Endothelial cell (in vitro differentiated cells): ENCODE results near the gene CIDEB. TPM values are rescaled to one million over a fixed set of nuclear protein-coding genes. Genes with fewer than 3 reads are reported as not detected.

Source experiments
- DNase-seq: peaks from one replicate; pipeline ENCODE4 v3.0.0; 2021; ENCODE audit warnings: low spot score
- H3K27ac Mint-ChIP-seq: one replicate; pipeline ENCODE4 v1.8.0; 2021; ENCODE audit warnings: mixed read lengths, inconsistent platforms; ENCODE audit not compliant: unreplicated experiment
- H3K27me3 Mint-ChIP-seq: one replicate; pipeline ENCODE4 v1.8.0; 2021; ENCODE audit warnings: mild to moderate bottlenecking, moderate library complexity, mixed read lengths, inconsistent platforms; ENCODE audit not compliant: unreplicated experiment
- H3K36me3 Mint-ChIP-seq: one replicate; pipeline ENCODE4 v1.8.0; 2021; ENCODE audit warnings: mild to moderate bottlenecking, low read depth, mixed read lengths, inconsistent platforms; ENCODE audit not compliant: unreplicated experiment
- H3K4me1 Mint-ChIP-seq: one replicate; pipeline ENCODE4 v1.8.0; 2021; ENCODE audit warnings: mild to moderate bottlenecking, mixed read lengths, inconsistent platforms; ENCODE audit not compliant: unreplicated experiment
- H3K4me3 Mint-ChIP-seq: one replicate; pipeline ENCODE4 v1.8.0; 2021; ENCODE audit warnings: mild to moderate bottlenecking, mixed read lengths, inconsistent platforms; ENCODE audit not compliant: unreplicated experiment
- H3K9me3 Mint-ChIP-seq: one replicate; pipeline ENCODE4 v1.8.0; 2021; ENCODE audit warnings: mixed read lengths, inconsistent platforms; ENCODE audit not compliant: unreplicated experiment
- total RNA-seq: library from RNA; stranded (reverse); fragmentation: NEBNext Ultra II Directional; extraction: Animal tissue kit (Norgen Biotek cat#: 25700); gene quantifications from one replicate; pipeline ENCODE4 v1.2.1, GENCODE V29; 2021; ENCODE audit not compliant: unreplicated experiment
- TF ChIP-seq, protein P1 (sequence below): fragments of 200-600 bp; sonication (generic); IDR thresholded peaks from one replicate; pipeline ENCODE4 v1.5.0; 2021; ENCODE audit warnings: antibody characterized with exemption; ENCODE audit not compliant: unreplicated experiment

The CIDEB gene
- total RNA-seq, 1 donor from 2014 or later = 0.82 TPM

DNA sequence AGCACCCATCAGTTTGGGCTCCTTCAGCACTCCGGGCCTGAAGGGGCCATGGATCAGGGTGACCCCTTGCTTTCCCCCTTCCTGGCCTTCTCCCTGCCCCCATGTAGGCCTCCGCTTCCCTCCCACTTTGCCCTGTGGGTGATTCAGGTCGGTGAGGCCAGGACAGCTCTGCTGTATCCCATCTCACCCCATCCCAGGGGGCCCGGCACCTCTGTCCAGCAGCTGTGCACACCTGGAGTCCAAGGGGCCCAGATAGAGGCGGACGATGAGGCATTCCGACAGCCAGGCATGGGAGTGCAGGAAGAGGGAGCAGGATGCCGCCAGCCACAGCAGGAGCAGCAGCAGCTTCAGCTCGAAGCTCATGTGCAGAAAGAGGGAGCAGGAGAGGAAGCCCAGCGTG lies 14.9 kb upstream of the CIDEB start:
- Mint-ChIP-seq H3K4me3 (no peak overlapping the region), H3K36me3 (peaks cover 60% of the 10 kb centered on the region), H3K9me3 (no peaks in the 10 kb centered on the region), H3K27ac (no peak overlapping the region), H3K4me1 (peaks cover 12% of the 10 kb centered on the region), H3K27me3 (peaks cover 19% of the 10 kb centered on the region)
- DNase-seq = no peak
- TF ChIP-seq, protein P1, sequence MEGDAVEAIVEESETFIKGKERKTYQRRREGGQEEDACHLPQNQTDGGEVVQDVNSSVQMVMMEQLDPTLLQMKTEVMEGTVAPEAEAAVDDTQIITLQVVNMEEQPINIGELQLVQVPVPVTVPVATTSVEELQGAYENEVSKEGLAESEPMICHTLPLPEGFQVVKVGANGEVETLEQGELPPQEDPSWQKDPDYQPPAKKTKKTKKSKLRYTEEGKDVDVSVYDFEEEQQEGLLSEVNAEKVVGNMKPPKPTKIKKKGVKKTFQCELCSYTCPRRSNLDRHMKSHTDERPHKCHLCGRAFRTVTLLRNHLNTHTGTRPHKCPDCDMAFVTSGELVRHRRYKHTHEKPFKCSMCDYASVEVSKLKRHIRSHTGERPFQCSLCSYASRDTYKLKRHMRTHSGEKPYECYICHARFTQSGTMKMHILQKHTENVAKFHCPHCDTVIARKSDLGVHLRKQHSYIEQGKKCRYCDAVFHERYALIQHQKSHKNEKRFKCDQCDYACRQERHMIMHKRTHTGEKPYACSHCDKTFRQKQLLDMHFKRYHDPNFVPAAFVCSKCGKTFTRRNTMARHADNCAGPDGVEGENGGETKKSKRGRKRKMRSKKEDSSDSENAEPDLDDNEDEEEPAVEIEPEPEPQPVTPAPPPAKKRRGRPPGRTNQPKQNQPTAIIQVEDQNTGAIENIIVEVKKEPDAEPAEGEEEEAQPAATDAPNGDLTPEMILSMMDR = no peak

DNA sequence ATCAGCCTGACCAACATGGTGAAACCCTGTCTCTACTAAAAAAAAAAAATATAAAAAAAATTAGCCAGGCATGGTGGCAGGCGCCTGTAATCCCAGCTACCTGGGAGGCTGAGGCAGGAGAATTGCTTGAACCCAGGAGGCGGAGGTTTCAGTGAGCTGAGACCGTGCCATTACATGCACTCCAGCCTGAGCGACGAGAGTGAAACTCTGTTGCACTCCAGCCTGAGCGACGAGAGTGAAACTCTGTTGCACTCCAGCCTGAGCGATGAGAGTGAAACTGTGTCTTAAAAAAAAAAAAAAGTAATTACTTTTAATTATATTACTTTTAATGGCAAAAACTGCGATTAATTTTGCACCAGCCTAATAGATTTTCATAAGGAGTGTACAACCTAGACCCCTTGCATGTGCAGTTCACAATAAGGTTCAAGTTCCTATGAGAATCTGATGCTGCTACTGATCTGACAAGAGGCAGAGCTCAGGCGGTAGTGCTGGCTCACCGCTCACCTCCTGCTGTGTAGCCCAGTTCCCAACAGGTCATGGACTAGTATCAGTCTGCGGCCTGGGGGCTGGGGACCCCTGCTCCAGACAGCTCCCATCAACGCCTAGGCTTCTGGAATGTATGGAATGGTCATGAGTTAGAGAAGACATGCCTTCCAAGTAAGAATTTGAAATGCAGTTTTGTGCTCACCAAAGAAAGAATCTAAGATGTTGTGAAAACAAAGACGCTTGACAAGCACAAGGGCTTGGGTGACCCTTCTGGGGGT lies 13.6 kb upstream of the CIDEB start:
- DNase-seq = no peak
- Mint-ChIP-seq H3K27me3 (peaks cover 21% of the 10 kb centered on the region), H3K4me3 (no peak overlapping the region), H3K9me3 (no peaks in the 10 kb centered on the region), H3K36me3 (peaks cover 62% of the 10 kb centered on the region), H3K4me1 (peaks cover 6% of the 10 kb centered on the region), H3K27ac (no peak overlapping the region)
- TF ChIP-seq, protein P1 = no peak

DNA sequence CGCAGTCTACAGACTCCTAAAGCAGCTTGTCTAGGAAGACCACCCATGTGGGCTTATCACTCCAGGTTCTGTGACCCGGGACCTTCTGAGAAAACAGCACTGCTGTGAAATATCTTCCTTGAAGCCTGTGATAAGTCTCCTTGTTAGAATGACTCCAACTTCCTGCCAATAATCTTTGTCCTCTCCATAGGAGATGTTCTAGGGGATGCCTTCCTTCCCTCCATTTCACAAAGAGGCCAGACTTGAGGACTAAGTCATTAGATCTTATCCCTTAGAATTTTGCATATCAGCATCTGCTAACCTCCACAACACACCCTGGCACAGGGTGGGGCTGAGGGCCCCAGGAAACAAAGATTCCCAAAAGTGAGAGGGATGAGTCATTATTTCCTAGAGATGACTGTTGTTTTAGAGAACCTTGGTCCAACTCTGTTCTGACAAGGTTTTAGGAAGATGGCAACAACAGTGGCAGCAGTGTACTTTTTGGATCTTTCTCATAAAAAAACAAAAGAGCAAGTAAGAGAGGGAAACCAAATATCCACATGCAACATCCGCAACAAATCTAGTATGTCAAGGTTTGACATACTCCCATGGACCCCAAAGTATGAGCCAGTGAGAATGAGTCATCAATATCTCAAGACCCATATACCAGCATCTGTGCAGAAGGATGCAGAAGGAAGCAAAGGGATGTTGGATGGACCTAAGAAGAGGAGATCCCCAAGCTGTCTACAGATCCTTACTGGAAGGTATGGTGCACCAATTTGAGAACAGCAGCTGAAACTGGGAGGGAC lies 9.6 kb upstream of the CIDEB start:
- peaks cover 26% of the 10 kb centered on the region for H3K27me3 Mint-ChIP-seq
- TF ChIP-seq, protein P1 = no peak
- H3K9me3 Mint-ChIP-seq = no peaks in the 10 kb centered on the region
- H3K27ac Mint-ChIP-seq = no peak overlapping the region
- H3K36me3 Mint-ChIP-seq = peaks cover 45% of the 10 kb centered on the region
- no peak for DNase-seq
- peaks cover 38% of the 10 kb centered on the region for H3K4me1 Mint-ChIP-seq
- peak overlapping the region; percentile 61 for H3K4me3 Mint-ChIP-seq

DNA sequence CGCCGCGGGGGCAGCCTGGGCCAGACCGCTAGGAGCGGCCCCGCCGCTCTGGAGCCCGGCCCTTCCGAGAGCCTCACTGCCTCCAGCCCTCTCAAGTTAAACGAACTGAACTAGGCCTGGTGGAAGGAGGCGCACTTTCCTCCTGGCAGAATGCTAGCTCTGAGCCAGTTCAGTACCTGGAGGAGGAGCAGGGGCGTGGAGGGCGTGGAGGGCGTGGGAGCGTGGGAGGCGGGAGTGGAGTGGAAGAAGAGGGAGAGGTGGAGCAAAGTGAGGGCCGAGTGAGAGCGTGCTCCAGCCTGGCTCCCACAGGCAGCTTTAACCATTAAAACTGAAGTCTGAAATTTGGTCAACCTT lies 8.8 kb upstream of the CIDEB start:
- no peak overlapping the region for H3K4me3 Mint-ChIP-seq
- peaks cover 45% of the 10 kb centered on the region for H3K4me1 Mint-ChIP-seq
- peaks cover 30% of the 10 kb centered on the region for H3K27me3 Mint-ChIP-seq
- H3K9me3 Mint-ChIP-seq = no peaks in the 10 kb centered on the region
- no peak for DNase-seq
- H3K27ac Mint-ChIP-seq = no peak overlapping the region
- TF ChIP-seq, protein P1 = no peak
- H3K36me3 Mint-ChIP-seq = peaks cover 37% of the 10 kb centered on the region
